Measurements from ENCODE around the gene POU6F2. TPM values are rescaled to one million over a fixed set of nuclear protein-coding genes. Genes with fewer than 3 reads are reported as not detected.

POU6F2 gene
- total RNA-seq, 1 experiment from 2014 or later, result not detected

DNA sequence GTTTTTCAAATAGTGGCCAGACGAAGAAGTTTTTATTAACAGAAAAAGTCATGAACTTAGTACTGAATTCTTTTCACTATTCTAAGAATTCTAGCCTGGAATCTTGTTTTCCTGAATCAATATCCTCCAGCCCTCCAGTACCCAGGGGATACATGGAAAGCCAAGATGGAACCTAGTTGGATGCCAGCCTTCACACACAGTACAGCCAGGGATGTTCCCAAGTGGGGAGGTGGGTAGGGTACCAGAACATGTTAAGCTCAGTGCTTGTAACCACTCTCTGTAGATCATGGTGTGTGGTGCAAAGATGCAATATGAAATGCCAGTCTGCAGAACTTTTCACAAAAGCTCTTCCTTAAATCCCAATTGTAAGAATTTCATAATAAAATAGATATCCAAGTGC lies 128.0 kb downstream of the POU6F2 start:
- Histone ChIP-seq H3K4me2 (ENCODE audit: low read length) (no peak overlapping the region), H3K79me2 (ENCODE audit: low read length) (no peaks in the 10 kb centered on the region), H4K20me1 (ENCODE audit: low read length) (no peaks in the 10 kb centered on the region), H3K4me3 (ENCODE audit: low read length) (no peak overlapping the region), H3K9me2 (replicated peaks; ENCODE audit: low read length) (no peaks in the 10 kb centered on the region), H3K4me1 (ENCODE audit: insufficient read depth, low read length) (no peaks in the 10 kb centered on the region), H2AFZ (ENCODE audit: low read length) (no peak overlapping the region), H3F3A (ENCODE audit: low read length, unreplicated experiment) (no peaks in the 10 kb centered on the region), H3K27ac (ENCODE audit: low read length) (no peak overlapping the region), H3K9me3 (ENCODE audit: low read length) (no peaks in the 10 kb centered on the region), H3K9ac (ENCODE audit: low read length) (no peak overlapping the region), H3K27me3 (ENCODE audit: low read length) (0 out of 2 replicates have a peak, but pooled peaks cover under 1% of the 10 kb centered on the region), H3K36me3 (ENCODE audit: low read depth, low read length) (no peaks in the 10 kb centered on the region)
- intact Hi-C loops (cut with micrococcal nuclease), result no loop called here
- ATAC-seq (no peak), DNase-seq (no peak)
- POLR2A ChIA-PET (ENCODE audit: unreplicated experiment), result no interaction called here
- CTCF ChIA-PET, result no interaction called here
- TF ChIP-seq, protein P1, sequence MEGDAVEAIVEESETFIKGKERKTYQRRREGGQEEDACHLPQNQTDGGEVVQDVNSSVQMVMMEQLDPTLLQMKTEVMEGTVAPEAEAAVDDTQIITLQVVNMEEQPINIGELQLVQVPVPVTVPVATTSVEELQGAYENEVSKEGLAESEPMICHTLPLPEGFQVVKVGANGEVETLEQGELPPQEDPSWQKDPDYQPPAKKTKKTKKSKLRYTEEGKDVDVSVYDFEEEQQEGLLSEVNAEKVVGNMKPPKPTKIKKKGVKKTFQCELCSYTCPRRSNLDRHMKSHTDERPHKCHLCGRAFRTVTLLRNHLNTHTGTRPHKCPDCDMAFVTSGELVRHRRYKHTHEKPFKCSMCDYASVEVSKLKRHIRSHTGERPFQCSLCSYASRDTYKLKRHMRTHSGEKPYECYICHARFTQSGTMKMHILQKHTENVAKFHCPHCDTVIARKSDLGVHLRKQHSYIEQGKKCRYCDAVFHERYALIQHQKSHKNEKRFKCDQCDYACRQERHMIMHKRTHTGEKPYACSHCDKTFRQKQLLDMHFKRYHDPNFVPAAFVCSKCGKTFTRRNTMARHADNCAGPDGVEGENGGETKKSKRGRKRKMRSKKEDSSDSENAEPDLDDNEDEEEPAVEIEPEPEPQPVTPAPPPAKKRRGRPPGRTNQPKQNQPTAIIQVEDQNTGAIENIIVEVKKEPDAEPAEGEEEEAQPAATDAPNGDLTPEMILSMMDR (conservative IDR thresholded peaks at IDR 0.05; ENCODE audit: low read depth, low read length), result no peak
- TF ChIP-seq EZH2phosphoT487 (IDR thresholded peaks at IDR 0.05; ENCODE audit: borderline replicate concordance, low read length) (no peak), EZH2 (IDR thresholded peaks at IDR 0.05; ENCODE audit: low read length, unreplicated experiment) (no peak)
- no TSS peak for BruUV-seq (replicated peaks)

DNA sequence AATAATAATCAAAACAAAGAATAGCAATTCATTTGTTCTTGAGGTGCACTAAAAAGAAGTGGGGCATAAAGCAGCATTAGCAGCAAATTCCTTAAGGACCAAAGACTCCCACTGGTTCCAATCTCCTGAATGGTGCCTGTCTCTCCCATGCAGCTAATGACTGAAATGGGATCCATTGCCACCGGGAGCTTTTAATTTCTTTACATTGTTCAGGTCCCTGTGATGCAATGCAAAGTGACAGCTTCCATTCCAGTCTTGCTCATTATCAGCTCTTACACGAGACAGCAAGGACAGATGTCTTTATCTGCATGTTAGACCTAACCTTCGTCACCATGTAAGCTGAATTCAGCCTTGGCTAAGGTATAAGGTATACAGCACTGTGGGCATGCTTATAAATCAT lies 148.1 kb downstream of the POU6F2 start:
- no peak for DNase-seq
- ATAC-seq, result no peak
- Histone ChIP-seq H3K4me2 (ENCODE audit: low read length) (no peak overlapping the region), H3F3A (ENCODE audit: low read length, unreplicated experiment) (no peaks in the 10 kb centered on the region), H3K4me3 (ENCODE audit: low read length) (no peak overlapping the region), H3K27ac (ENCODE audit: low read length) (no peak overlapping the region), H3K9ac (ENCODE audit: low read length) (no peak overlapping the region), H3K9me2 (replicated peaks; ENCODE audit: low read length) (no peaks in the 10 kb centered on the region), H3K9me3 (ENCODE audit: low read length) (no peaks in the 10 kb centered on the region), H4K20me1 (ENCODE audit: low read length) (no peaks in the 10 kb centered on the region), H3K4me1 (ENCODE audit: insufficient read depth, low read length) (no peaks in the 10 kb centered on the region), H2AFZ (ENCODE audit: low read length) (no peak overlapping the region), H3K27me3 (ENCODE audit: low read length) (peaks cover 55% of the 10 kb centered on the region), H3K36me3 (ENCODE audit: low read depth, low read length) (no peaks in the 10 kb centered on the region), H3K79me2 (ENCODE audit: low read length) (no peaks in the 10 kb centered on the region)
- TF ChIP-seq EZH2phosphoT487 (IDR thresholded peaks at IDR 0.05; ENCODE audit: borderline replicate concordance, low read length) (no peak), EZH2 (IDR thresholded peaks at IDR 0.05; ENCODE audit: low read length, unreplicated experiment) (no peak)
- TF ChIP-seq, protein P1 (conservative IDR thresholded peaks at IDR 0.05; ENCODE audit: low read depth, low read length), result no peak
- intact Hi-C loops (cut with micrococcal nuclease), result no loop called here
- CTCF ChIA-PET, result no interaction called here
- POLR2A ChIA-PET (ENCODE audit: unreplicated experiment), result no interaction called here
- BruUV-seq (replicated peaks), result no TSS peak

DNA sequence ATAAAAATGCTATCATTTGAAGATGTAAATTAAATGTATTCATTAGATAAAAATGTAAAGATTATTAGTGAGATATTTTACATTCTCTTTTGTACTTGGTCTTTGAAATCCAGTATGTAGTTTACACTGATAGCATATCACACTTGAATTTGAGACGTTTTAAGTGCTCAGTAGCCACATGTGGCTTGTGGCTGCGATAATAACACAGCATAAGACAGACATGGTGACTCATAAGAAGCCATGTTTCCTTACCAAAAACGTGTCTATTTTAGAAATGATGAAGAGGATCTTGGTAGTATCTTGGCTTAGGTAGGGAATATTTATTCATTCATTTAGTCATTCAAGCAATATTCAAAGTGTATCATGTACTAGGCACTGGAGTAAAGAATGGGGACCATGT lies 149.3 kb downstream of the POU6F2 start:
- peaks cover 64% of the 10 kb centered on the region for H3K27me3 ChIP-seq (ENCODE audit: low read length)
- intact Hi-C loops (cut with micrococcal nuclease), result no loop called here
- no peak overlapping the region for H3K9ac ChIP-seq (ENCODE audit: low read length)
- no peaks in the 10 kb centered on the region for H3K36me3 ChIP-seq (ENCODE audit: low read depth, low read length)
- H2AFZ ChIP-seq (ENCODE audit: low read length), result no peak overlapping the region
- no peaks in the 10 kb centered on the region for H3K79me2 ChIP-seq (ENCODE audit: low read length)
- BruUV-seq (replicated peaks), result no TSS peak
- CTCF ChIA-PET, result no interaction called here
- ATAC-seq (no peak), DNase-seq (no peak)
- no peak overlapping the region for H3K27ac ChIP-seq (ENCODE audit: low read length)
- no peaks in the 10 kb centered on the region for H3F3A ChIP-seq (ENCODE audit: low read length, unreplicated experiment)
- TF ChIP-seq EZH2 (IDR thresholded peaks at IDR 0.05; ENCODE audit: low read length, unreplicated experiment), result no peak
- TF ChIP-seq, protein P1 (conservative IDR thresholded peaks at IDR 0.05; ENCODE audit: low read depth, low read length), result no peak
- no peak for TF ChIP-seq EZH2phosphoT487 (IDR thresholded peaks at IDR 0.05; ENCODE audit: borderline replicate concordance, low read length)
- no peaks in the 10 kb centered on the region for H4K20me1 ChIP-seq (ENCODE audit: low read length)
- no peak overlapping the region for H3K4me2 ChIP-seq (ENCODE audit: low read length)
- no peaks in the 10 kb centered on the region for H3K9me3 ChIP-seq (ENCODE audit: low read length)
- POLR2A ChIA-PET (ENCODE audit: unreplicated experiment), result no interaction called here
- no peaks in the 10 kb centered on the region for H3K9me2 ChIP-seq (replicated peaks; ENCODE audit: low read length)
- H3K4me3 ChIP-seq (ENCODE audit: low read length), result no peak overlapping the region
- no peaks in the 10 kb centered on the region for H3K4me1 ChIP-seq (ENCODE audit: insufficient read depth, low read length)

Measured in PC-3 (cell line).